22Rv1 (cell line): ENCODE results near the gene QSOX1.
A peak's percentile ranks its signal among the peaks of the same experiment; 100 is the strongest.

Experiments
- H3K27ac ChIP-seq: fragments of 450-650 bp; 2 replicates; pipeline ENCODE4 v1.5.1; 2017
- ZFX ChIP-seq: fragments of 450-650 bp; IDR thresholded peaks from 2 replicates; pipeline ENCODE4 v1.6.1; 2017; ENCODE audit warnings: antibody characterized with exemption, borderline replicate concordance
- TF ChIP-seq, protein P1 (sequence below): fragments of 450-650 bp; IDR thresholded peaks from 2 replicates; pipeline ENCODE4 v1.5.1; 2017; ENCODE audit warnings: mild to moderate bottlenecking

The QSOX1 gene

DNA sequence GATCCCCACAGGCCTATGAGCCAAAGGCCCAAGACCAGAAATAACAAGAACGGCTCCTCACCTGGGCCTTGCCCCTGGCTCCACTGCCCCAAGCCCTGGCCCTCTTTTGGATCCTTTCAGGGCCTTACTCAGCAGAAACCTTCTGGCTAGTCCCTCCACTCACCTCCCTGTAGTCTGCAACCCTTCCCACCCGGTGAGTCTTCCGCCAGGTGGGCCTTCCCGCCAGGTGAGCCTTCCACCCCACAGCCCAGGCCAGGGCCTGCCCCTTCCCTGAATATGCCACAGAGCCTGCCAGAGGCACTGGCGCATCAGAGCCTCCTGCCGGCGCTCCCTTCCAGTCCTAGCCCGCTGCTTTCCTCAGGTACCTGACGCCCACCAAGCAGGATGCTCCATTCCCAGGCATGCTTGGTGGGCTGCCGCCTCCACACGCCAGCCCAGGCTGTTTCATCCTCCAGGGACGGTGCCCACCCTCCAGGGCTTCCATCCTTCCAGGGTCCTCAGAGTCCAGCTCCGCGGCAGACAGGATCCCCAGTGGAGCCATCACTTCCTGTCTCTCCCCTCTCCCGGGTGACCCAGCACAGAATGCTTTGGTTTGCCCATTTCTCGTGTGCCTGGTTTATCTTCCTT is 96.3 kb downstream of the QSOX1 start:
- TF ChIP-seq, protein P1, sequence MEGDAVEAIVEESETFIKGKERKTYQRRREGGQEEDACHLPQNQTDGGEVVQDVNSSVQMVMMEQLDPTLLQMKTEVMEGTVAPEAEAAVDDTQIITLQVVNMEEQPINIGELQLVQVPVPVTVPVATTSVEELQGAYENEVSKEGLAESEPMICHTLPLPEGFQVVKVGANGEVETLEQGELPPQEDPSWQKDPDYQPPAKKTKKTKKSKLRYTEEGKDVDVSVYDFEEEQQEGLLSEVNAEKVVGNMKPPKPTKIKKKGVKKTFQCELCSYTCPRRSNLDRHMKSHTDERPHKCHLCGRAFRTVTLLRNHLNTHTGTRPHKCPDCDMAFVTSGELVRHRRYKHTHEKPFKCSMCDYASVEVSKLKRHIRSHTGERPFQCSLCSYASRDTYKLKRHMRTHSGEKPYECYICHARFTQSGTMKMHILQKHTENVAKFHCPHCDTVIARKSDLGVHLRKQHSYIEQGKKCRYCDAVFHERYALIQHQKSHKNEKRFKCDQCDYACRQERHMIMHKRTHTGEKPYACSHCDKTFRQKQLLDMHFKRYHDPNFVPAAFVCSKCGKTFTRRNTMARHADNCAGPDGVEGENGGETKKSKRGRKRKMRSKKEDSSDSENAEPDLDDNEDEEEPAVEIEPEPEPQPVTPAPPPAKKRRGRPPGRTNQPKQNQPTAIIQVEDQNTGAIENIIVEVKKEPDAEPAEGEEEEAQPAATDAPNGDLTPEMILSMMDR, result no peak
- TF ChIP-seq ZFX, result no peak
- no peak overlapping the region for H3K27ac ChIP-seq

DNA sequence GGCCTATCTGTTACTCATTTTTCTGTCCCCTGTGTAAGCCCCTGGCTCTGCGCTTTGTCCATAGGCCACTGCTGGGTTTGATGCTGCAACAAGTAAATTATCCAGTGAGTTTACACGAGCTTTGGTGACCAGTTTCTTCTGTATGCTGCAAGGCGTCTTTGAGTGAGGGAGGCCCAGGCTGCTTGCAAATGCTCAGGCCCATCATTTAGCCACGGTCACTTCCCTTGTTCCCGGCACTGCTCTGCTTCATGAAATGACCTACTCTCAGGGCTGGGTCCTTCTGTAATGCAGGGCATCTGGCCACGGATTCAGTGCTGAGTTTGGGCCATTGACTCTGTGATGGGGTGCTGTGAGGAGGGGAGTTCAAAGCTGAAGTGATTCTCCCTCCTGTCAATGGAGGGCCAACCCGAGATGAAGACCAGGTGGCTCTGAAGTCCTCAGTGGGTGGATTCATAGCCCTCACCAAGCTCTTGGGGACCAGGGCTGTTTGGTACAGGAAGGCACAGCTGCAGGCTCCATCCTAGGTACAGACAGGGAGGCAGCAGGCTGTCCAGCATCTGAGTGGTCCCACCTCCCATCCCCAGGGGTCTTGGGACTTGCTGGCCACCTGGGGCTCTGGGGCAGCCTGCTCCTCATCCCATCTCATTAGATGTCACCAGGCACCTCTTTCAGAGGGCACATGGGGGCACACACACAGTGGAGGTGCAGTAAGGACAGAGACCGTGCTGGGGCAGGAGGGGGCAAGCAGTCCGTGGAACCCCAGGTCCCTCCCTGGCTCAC is 97.0 kb downstream of the QSOX1 start:
- TF ChIP-seq ZFX, result no peak
- TF ChIP-seq, protein P1, result no peak
- no peak overlapping the region for H3K27ac ChIP-seq

DNA sequence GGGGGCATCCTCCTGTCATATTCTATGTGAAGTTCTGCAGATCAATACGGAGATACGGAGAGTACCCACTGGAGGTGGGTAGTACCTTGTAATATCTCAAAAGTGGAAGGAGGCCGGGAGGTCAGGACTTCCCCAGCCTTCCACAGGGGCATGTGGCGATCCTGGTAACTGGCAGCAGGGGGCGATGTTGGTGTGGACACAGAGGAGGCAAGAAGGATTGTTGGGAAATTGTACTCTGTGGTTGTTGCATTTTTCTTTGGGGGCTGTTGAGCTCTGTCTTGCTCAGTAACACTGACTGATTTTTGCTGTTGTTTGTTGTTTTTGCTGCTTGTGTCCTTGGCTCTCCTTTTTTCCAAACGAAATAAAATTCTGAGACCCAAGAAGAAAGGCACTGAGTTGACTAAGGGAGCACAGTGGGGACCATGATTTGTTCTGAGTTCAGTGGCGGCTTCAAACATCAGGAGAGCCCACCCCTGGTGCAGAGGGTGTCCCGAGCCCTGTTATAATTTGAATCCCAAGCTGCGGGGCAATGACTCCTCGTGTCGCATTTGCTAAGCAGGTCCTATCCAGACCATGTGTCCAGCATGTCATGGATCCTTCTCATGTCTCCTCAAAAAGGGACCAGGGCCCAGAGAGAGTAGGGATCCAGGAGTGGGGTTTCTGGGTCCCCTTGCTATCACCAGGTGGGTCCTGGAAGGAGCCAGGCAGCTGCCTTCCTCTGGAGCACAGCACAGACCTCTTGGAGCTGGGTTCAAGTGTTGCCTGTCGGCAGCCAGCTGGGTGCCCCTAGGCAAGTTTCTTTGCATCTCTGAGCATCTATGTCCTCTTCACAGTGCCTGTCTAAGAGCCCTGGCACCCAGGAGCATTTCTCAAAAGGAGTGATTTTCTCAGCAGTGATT is 98.2 kb downstream of the QSOX1 start:
- no peak overlapping the region for H3K27ac ChIP-seq
- TF ChIP-seq ZFX, result no peak
- TF ChIP-seq, protein P1, result peak; percentile 94
